Small intestine (tissue), 7 donors: Measurements from ENCODE around the gene CDC42EP4. TPM values are rescaled to one million over a fixed set of nuclear protein-coding genes. Genes with fewer than 3 reads are reported as not detected.
A peak's percentile ranks its signal among the peaks of the same experiment; 100 is the strongest.
"Not testable (repeated sequence)": the region's sequence is repeated elsewhere in the genome, so short reads cannot be mapped to it uniquely, and the experiment has no call there.

Experiments
- DNase-seq, 2 donors: peaks; one replicate each; pipeline versions ENCODE4 v3.0.0 to v3.0.0-alpha.2; 2013
- FAIRE-seq: peaks from 2 replicates; lab custom pipeline; 2012; peaks lifted over from hg19 to GRCh38; lab: Jason Lieb, UNC
- H3K27ac ChIP-seq, 3 donors: one replicate each; pipeline ENCODE4 v1.5.1; 2013; ENCODE audit warnings: low read length in 2 of 3, mild to moderate bottlenecking in 2 of 3, control low read depth in 1 of 3, inconsistent platforms in 1 of 3, low read depth in 1 of 3, moderate library complexity in 1 of 3
- H3K27me3 ChIP-seq, 3 donors: one replicate each; pipeline ENCODE4 v1.6.1; 2013; ENCODE audit warnings: low read length in 3 of 3, inconsistent platforms in 1 of 3; ENCODE audit not compliant: control insufficient read depth in 3 of 3, insufficient read depth in 3 of 3
- H3K36me3 ChIP-seq, 3 donors: one replicate each; pipeline ENCODE4 v1.6.1; 2013; ENCODE audit warnings: low read length in 3 of 3, inconsistent platforms in 1 of 3, low read depth in 1 of 3, mild to moderate bottlenecking in 1 of 3, moderate library complexity in 1 of 3; ENCODE audit not compliant: control insufficient read depth in 3 of 3, insufficient read depth in 2 of 3
- H3K4me1 ChIP-seq, 3 donors: one replicate each; pipeline ENCODE4 v1.6.1; 2013; ENCODE audit warnings: low read length in 2 of 3, inconsistent platforms in 1 of 3, low read depth in 1 of 3, mild to moderate bottlenecking in 1 of 3, moderate library complexity in 1 of 3; ENCODE audit not compliant: control insufficient read depth in 3 of 3, insufficient read depth in 2 of 3
- H3K4me3 ChIP-seq, 3 donors: one replicate each; pipeline ENCODE4 v1.5.1; 2013; ENCODE audit warnings: low read length in 3 of 3, control low read depth in 1 of 3, inconsistent platforms in 1 of 3, low read depth in 1 of 3, mild to moderate bottlenecking in 1 of 3, moderate library complexity in 1 of 3
- H3K9me3 ChIP-seq, 2 donors: one replicate each; pipeline ENCODE4 v1.6.1; 2013; ENCODE audit warnings: low read depth in 1 of 2, low read length in 1 of 2; ENCODE audit not compliant: control insufficient read depth in 2 of 2, insufficient read depth in 1 of 2
- WGBS, 3 donors: extraction: QIAGEN DNeasy Blood & Tissue Kit; methylation state at CpG; one replicate each; pipeline ENCODE4 v1.1.7; 2013; 5-methylcytosine and 5-hydroxymethylcytosine counted together
- polyA plus RNA-seq, 4 donors: library from polyadenylated mRNA; stranded (reverse) in 3 of 4; unstranded in 1 of 4; fragments of 200-250 nt in 3 of 4; fragments of 120-200 nt in 1 of 4; gene quantifications; one replicate each; pipeline versions ENCODE4 v1.2.1 to v1.2.3, GENCODE V29; 2013
- donor health status: healthy with polysubstance abuse.
- donor health status: control.
- donor health status: control.
- donor health status: Bipolar disorder and iron deficiency.
- donor health status: healthy.

CDC42EP4 gene
- polyA plus RNA-seq, 4 donors, result 46.5 to 64.9 (median 59.1) TPM

- not testable (repeated sequence) for H3K4me3 ChIP-seq, FAIRE-seq, H3K9me3 ChIP-seq, H3K27me3 ChIP-seq, DNase-seq
- 70 to 79% (median 75%) methylated on average over 10 to 11 of the region's 11 CpGs for WGBS, 3 donors
- Histone ChIP-seq H3K4me1 (peaks cover 0 to 34% (median 3%) of the 10 kb centered on the region in 3 donors), H3K27ac (peak overlapping the region; percentile 93 to 100 (median 100)), H3K36me3 (peaks cover 0 to 20% (median 0%) of the 10 kb centered on the region in 3 donors)
These were observed 1.1 kb upstream of the CDC42EP4 start for GRCh38 chr17:73312887-73313286.

GRCh38 chr17:73311428-73311780 is 397 bp downstream of the CDC42EP4 start:
- FAIRE-seq, result no peak
- DNase-seq, result no peak

GRCh38 chr17:73309727-73310596 is 1.8 kb downstream of the CDC42EP4 start:
- peaks cover 6 to 42% (median 8%) of the 10 kb centered on the region in 3 donors for H3K4me1 ChIP-seq
- peak overlapping the region; percentile 93 to 100 (median 94) for H3K27ac ChIP-seq
- DNase-seq (peak; percentile 93 to 97), FAIRE-seq (no peak)
- H3K36me3 ChIP-seq, result peaks cover 0 to 44% (median 0%) of the 10 kb centered on the region in 3 donors
- peak overlapping the region; percentile 88 to 100 (median 98) for H3K4me3 ChIP-seq
- 6 to 16% (median 12%) methylated on average over 21 of the region's 21 CpGs for WGBS, 3 donors
- no peaks in the 10 kb centered on the region for H3K9me3 ChIP-seq
- no peaks in the 10 kb centered on the region for H3K27me3 ChIP-seq

More at GRCh38 chr17:73311428-73311780, 397 bp downstream of the CDC42EP4 start:
- WGBS, 3 donors, result 0 to 2% (median 0%) methylated on average over 19 to 38 of the region's 38 CpGs
- Histone ChIP-seq H3K4me1 (peaks cover 0 to 28% (median 6%) of the 10 kb centered on the region in 3 donors), H3K27ac (peak overlapping the region; percentile 93 to 100 (median 100)), H3K36me3 (peaks cover 0 to 30% (median 0%) of the 10 kb centered on the region in 3 donors), H3K4me3 (peak overlapping the region; percentile 88 to 100 (median 98)), H3K27me3 (no peaks in the 10 kb centered on the region), H3K9me3 (no peaks in the 10 kb centered on the region)

- Histone ChIP-seq H3K36me3 (peaks cover 0 to 48% (median 0%) of the 10 kb centered on the region in 3 donors), H3K4me3 (peak overlapping the region in 2 of 3 donors; percentile 98 to 100), H3K27ac (peak overlapping the region; percentile 93 to 100 (median 94)), H3K4me1 (peaks cover 10 to 51% (median 13%) of the 10 kb centered on the region in 3 donors)
- WGBS, 3 donors, result 20 to 58% (median 32%) methylated on average over 5 of the region's 5 CpGs
- DNase-seq, FAIRE-seq, H3K27me3 ChIP-seq, H3K9me3 ChIP-seq: not testable (repeated sequence)
These were observed 2.8 kb downstream of the CDC42EP4 start for GRCh38 chr17:73308959-73309358.

- DNase-seq, result peak; percentile 87 to 98
- Histone ChIP-seq H3K27ac (peak overlapping the region; percentile 93 to 100 (median 94)), H3K36me3 (peaks cover 0 to 50% (median 0%) of the 10 kb centered on the region in 3 donors), H3K4me1 (peaks cover 10 to 55% (median 13%) of the 10 kb centered on the region in 3 donors), H3K4me3 (peak overlapping the region in 2 of 3 donors; percentile 57 to 100), H3K27me3 (no peaks in the 10 kb centered on the region), H3K9me3 (no peaks in the 10 kb centered on the region)
- 11 to 38% (median 35%) methylated on average over 20 to 23 of the region's 23 CpGs for WGBS, 3 donors
- no peak for FAIRE-seq
These were observed 3.6 kb downstream of the CDC42EP4 start for GRCh38 chr17:73308017-73308823.

- peak in 1 of 2 donors; percentile 64 for DNase-seq
- no peaks in the 10 kb centered on the region for H3K9me3 ChIP-seq
- peak overlapping the region in 2 of 3 donors; percentile 85 to 94 for H3K27ac ChIP-seq
- peaks cover 0 to 53% (median 0%) of the 10 kb centered on the region in 3 donors for H3K36me3 ChIP-seq
- FAIRE-seq, result no peak
- peak overlapping the region in 1 of 3 donors; percentile 7 for H3K4me3 ChIP-seq
- no peaks in the 10 kb centered on the region for H3K27me3 ChIP-seq
- 22 to 58% (median 34%) methylated on average over 4 to 9 of the region's 9 CpGs for WGBS, 3 donors
- peaks cover 10 to 49% (median 13%) of the 10 kb centered on the region in 3 donors for H3K4me1 ChIP-seq
These were observed 4.7 kb downstream of the CDC42EP4 start for GRCh38 chr17:73307130-73307529.

GRCh38 chr17:73305845-73306836 is 5.7 kb downstream of the CDC42EP4 start:
- H3K27ac ChIP-seq, result peak overlapping the region; percentile 85 to 94 (median 88)
- peak overlapping the region in 2 of 3 donors; percentile 19 to 32 for H3K4me3 ChIP-seq
- WGBS, 3 donors, result 29 to 43% (median 36%) methylated on average over 11 of the region's 11 CpGs
- H3K36me3 ChIP-seq, result peaks cover 0 to 56% (median 0%) of the 10 kb centered on the region in 3 donors
- no peak for DNase-seq
- H3K27me3 ChIP-seq, result no peaks in the 10 kb centered on the region
- peaks cover 12 to 49% (median 13%) of the 10 kb centered on the region in 3 donors for H3K4me1 ChIP-seq
- no peak for FAIRE-seq
- H3K9me3 ChIP-seq, result no peaks in the 10 kb centered on the region
